Measurements from ENCODE around the gene MRPS25.

GRCh38 chr3:15045667-15046066 lies 19.4 kb downstream of the MRPS25 start:
- no peak for TF ChIP-seq SP1 (IDR thresholded peaks at IDR 0.05)
- TF ChIP-seq ATF3 (IDR thresholded peaks at IDR 0.05) = no peak
- TF ChIP-seq REST (IDR thresholded peaks at IDR 0.05) = no peak
- TF ChIP-seq CTCF (IDR thresholded peaks at IDR 0.05; ENCODE audit: low read depth, low read length, missing input control) = no peak
- no peak for TF ChIP-seq FOXA1 (IDR thresholded peaks at IDR 0.05)
- no peak for TF ChIP-seq JUND (IDR thresholded peaks at IDR 0.05)
- TF ChIP-seq TAF1 (conservative IDR thresholded peaks at IDR 0.05) = no peak
- no peak for TF ChIP-seq MAX (IDR thresholded peaks at IDR 0.05)
- TF ChIP-seq NR2F2 (IDR thresholded peaks at IDR 0.05) = no peak
- TF ChIP-seq FOXA2 (IDR thresholded peaks at IDR 0.05) = no peak
- no peak for TF ChIP-seq RAD21 (IDR thresholded peaks at IDR 0.05)
- TF ChIP-seq YY1 (IDR thresholded peaks at IDR 0.05) = no peak
- TF ChIP-seq GABPA (IDR thresholded peaks at IDR 0.05 in 1 of 2, conservative IDR thresholded peaks at IDR 0.05 in 1 of 2) = no peak
- no peak for TF ChIP-seq RXRA (IDR thresholded peaks at IDR 0.05)

Measured in liver (tissue), 3 donors.